Measurements from ENCODE around the gene SERPINB8.
A peak's percentile ranks its signal among the peaks of the same experiment; 100 is the strongest.

SERPINB8 gene

GRCh38 chr18:64019922-64020756 lies 50.3 kb downstream of the SERPINB8 start:
- no peak for DNase-seq

GRCh38 chr18:64026350-64026749 lies 56.5 kb downstream of the SERPINB8 start:
- DNase-seq: no peak

- DNase-seq: no peak
Observed at GRCh38 chr18:64027931-64028695, 58.2 kb downstream of the SERPINB8 start.

GRCh38 chr18:64029096-64029495 lies 59.2 kb downstream of the SERPINB8 start:
- no peak for DNase-seq

- DNase-seq: no peak
Observed at GRCh38 chr18:64031411-64031810, 61.5 kb downstream of the SERPINB8 start.

GRCh38 chr18:64032312-64032711 lies 62.4 kb downstream of the SERPINB8 start:
- no peak for DNase-seq

GRCh38 chr18:64037812-64038414 lies 68.0 kb downstream of the SERPINB8 start:
- peak; percentile 23 for DNase-seq

Data from EL (cell line).